ENCODE data around the gene UBTD1.
"Not testable (repeated sequence)": the region's sequence is repeated elsewhere in the genome, so short reads cannot be mapped to it uniquely, and the experiment has no call there.

Gene UBTD1

GRCh38 chr10:97515271-97515978 is 16.7 kb downstream of the UBTD1 start:
- no peak for DNase-seq (ENCODE audit: low spot score)

- DNase-seq (ENCODE audit: low spot score), result no peak
Observed at GRCh38 chr10:97517096-97517750, 18.5 kb downstream of the UBTD1 start.

GRCh38 chr10:97517778-97518300 is 19.1 kb downstream of the UBTD1 start:
- no peak for DNase-seq (ENCODE audit: low spot score)

DNA sequence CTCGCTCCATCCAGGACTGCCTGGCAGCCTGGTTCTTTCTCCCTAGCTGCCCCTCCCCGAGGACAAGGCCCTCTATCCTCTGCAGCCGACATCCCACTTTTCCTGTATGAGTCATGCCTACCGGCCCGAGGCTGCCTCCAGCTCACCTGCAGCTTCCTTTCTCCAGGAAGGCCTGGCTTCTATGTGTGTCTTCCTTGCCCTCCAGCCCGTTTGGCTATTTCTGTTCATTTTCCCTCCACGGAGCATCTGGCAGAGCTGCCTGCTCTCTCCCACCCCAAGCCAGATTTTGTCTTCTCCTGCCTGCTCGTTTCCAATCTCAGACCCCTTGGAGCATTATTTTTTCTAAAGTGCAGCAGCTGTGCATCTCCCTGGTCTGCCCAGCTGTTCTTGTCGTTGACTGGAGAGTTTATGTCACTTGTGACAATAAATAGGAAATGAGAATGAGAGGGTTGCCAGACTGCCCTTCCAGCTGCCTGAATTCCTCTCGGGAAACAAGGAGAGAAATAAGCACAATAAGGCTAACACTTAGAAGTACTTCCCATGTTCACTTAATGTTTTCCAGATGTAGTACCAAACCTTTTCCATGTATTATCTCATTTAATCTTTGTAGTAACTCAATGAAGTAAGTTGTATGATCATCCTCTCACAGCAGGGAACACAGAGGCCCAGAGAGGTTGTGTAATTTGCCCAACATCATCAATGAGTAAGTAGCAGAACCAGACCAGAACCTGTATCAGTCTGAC is 19.7 kb downstream of the UBTD1 start:
- DNase-seq (ENCODE audit: low spot score), result no peak

- DNase-seq (ENCODE audit: low spot score), result no peak
Observed at GRCh38 chr10:97519342-97519741, 20.6 kb downstream of the UBTD1 start.

DNA sequence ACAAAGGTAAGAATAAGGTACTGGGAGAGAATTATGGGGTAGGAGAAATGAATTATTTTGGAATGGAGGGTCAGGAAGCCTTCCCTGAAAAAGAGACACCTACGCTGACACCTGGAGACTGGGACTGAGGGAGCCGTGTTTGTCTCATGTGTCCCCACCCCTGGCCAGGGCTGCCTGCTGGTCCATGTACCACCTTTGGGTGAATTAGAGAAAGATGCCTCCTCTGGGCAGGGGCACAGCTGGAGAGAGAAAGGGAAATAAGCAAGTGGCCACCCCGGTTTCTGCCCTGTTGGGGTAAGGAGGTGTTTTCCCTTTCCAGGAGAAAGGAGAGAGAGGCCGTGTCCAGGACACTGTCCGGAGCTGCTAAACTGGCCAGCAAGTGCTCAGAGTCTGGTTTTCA is 21.8 kb downstream of the UBTD1 start:
- no peak for DNase-seq (ENCODE audit: low spot score)

GRCh38 chr10:97520978-97521761 is 22.4 kb downstream of the UBTD1 start:
- DNase-seq (ENCODE audit: low spot score), result no peak

DNA sequence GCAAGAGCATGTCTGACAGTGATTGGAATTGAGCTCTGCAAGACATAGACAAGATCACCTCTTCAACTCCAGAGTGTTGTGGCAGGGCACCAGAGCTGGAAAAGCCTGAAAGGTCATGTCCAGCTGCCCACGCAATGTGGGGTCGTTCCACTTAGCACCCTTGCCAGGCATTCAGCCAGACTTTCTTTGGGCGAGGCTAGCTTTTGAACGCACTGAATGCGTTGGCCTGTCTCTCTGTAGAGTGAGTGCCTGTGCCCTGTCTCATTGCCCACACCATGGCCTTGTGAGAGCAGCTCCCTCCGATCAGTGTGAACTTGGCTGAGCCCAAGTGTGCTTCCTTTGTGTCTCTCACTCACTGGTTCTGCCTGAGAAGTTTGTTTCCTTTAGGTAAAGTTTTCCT is 23.3 kb downstream of the UBTD1 start:
- no peak for DNase-seq (ENCODE audit: low spot score)

- no peak for DNase-seq (ENCODE audit: low spot score)
Observed at GRCh38 chr10:97522937-97523336, 24.2 kb downstream of the UBTD1 start.

- no peak for DNase-seq (ENCODE audit: low spot score)
Observed at GRCh38 chr10:97525086-97525485, 26.4 kb downstream of the UBTD1 start.

GRCh38 chr10:97525683-97526110 is 27.0 kb downstream of the UBTD1 start:
- DNase-seq (ENCODE audit: low spot score), result no peak

DNA sequence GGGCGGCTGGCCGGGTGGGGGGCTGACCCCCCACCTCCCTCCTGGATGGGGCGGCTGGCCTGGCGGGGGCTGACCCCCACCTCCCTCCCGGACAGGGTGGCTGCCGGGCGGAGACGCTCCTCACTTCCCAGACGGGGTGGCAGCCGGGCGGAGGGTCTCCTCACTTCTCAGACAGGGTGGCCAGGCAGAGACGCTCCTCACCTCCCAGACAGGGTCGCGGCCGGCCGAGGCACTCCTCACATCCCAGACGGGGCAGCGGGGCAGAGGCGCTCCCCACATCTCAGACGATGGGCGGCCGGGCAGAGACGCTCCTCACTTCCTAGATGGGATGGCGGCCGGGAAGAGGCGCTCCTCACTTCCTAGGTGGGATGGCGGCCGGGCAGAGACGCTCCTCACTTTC is 30.2 kb downstream of the UBTD1 start:
- not testable (repeated sequence) for DNase-seq (ENCODE audit: low spot score)

DNA sequence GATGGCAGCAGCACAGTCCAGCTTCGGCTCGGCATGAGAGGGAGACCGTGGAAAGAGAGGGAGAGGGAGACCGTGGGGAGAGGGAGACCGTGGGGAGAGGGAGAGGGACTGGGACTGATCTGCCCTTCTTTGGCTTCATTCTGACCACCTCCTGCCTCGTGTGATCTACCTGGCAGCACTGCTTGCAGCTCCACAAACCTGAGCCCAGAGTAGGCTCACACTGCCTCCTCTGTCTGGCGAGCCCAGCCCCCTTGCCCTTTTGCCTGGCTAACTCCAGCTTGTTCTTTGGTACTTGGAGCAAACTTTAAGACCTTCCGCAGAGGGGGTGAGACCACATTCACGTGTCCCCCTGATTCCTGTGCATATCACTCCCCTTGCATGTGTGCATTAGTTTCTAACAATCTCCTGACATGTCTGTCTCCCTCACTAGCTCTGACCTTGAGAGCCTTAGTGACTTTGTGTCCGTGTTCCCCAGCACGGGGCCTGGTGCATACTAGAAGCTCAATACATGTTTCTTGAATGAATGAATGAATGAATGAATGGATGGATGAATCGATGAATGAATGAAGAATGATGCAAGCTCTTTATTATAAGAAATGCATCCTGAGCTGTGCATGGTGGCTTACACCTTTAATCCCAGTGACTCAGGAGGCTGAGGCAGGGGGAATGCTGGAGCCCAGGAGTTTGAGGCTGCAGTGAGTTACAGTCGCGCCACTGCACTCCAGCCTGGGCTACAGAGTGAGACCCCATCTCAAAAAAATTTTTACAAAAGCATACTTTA is 31.2 kb downstream of the UBTD1 start:
- no peak for DNase-seq (ENCODE audit: low spot score)

GRCh38 chr10:97531401-97531986 is 32.8 kb downstream of the UBTD1 start:
- no peak for DNase-seq (ENCODE audit: low spot score)

- peak; percentile 69 for DNase-seq (ENCODE audit: low spot score)
Observed at GRCh38 chr10:97532935-97533671, 34.4 kb downstream of the UBTD1 start.

GRCh38 chr10:97533888-97534287 is 35.2 kb downstream of the UBTD1 start:
- peak; percentile 40 for DNase-seq (ENCODE audit: low spot score)

GRCh38 chr10:97534746-97535367 is 36.1 kb downstream of the UBTD1 start:
- DNase-seq (ENCODE audit: low spot score), result peak; percentile 70

DNA sequence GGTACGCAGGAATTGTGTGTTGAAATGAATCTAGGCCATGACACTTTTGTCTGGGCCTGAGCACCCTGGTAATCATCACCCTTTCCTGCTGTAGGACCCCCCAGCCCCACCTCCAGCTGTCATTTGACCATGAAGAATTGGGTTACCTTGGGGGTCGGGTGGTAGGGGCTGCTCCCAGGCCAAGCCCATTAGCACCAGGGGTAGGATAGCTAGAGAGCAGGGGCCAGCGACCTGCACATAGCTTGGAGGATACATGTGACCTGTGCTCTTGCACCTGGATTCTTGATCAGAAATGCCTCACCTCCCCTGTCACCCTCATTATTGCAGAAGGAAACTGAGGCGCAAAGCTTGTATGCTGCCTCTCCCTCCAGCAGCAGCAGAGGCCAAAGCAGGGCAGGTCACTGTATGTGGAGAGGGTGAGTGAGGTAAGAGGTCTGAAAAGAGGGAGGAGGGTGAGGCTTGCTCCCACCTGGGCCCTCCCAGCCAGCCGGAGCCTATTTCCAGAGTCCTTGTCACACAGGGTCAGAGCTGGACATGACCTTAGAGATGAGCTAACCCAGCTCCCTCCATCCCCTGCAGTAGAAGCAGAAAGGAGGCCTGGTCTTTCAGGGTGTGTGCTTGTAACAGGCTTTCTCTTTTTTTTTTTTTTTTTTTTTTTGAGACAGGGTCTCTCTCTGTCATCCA is 38.6 kb downstream of the UBTD1 start:
- DNase-seq (ENCODE audit: low spot score), result no peak

GRCh38 chr10:97538411-97538810 is 39.7 kb downstream of the UBTD1 start:
- DNase-seq (ENCODE audit: low spot score), result no peak

All from Ammon's horn (tissue), 1 donor.